ENCODE measurements around the gene COL27A1. TPM values are rescaled to one million over a fixed set of nuclear protein-coding genes. Genes with fewer than 3 reads are reported as not detected.
A peak's percentile ranks its signal among the peaks of the same experiment; 100 is the strongest.

COL27A1 gene
- total RNA-seq, 1 donor from 2014 or later: 0.33 TPM

DNA sequence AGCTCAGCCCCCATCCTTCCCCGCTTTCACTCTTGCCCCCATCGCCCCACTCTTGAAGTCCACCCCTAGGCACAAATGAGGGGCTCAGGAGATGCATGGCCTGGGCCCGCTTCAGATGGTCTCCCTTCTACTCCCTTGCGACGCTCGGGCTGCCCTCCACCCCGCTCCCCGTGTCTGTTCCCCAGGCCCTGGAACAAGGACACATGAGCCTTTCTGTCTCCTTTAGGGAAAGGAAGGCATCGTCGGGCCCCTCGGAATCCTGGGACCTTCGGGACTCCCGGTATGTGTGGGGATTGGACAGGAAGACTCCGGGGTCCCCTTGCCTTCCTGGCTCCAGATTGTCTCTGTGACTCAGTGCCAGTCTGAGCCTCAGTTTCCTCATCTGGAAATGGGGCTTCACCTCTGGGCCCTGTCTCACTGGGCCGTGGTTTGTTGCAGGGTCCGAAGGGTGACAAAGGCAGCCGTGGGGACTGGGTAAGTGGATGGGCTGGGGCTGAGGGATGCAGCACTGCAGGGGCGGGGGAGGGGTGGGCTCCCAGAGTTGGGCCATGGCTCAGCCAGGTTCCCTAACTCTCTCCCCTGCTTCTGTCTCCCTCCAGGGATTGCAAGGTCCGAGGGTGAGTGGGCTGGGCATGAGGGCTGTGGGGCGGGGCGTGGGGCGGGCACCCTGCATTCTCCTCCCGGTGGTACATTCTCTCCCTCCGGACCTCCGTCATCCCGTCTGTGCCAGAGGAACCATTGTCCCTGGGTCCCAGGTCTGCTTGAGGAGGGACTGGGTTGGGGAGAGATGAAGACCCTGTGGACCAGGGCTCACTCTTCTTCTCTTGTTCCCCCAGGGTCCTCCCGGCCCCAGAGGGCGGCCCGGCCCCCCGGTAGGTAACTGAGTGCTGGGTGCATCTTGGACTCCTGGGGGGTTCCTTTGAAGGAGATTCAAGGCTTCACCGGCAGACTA lies 145.8 kb downstream of the COL27A1 start:
- peaks cover 6% of the 10 kb centered on the region for H3K4me1 Mint-ChIP-seq
- ChIA-PET CTCF (no interaction called here), POLR2A (no interaction called here)
- no peak overlapping the region for H3K4me3 Mint-ChIP-seq
- H3K27ac Mint-ChIP-seq: no peak overlapping the region
- TF ChIP-seq CTCF (IDR thresholded peaks at IDR 0.05): no peak
- intact Hi-C loops (cut with micrococcal nuclease): no loop called here
- DNase-seq (no peak), ATAC-seq (ENCODE audit: low read depth) (no peak)
- H3K36me3 Mint-ChIP-seq (ENCODE audit: low read depth): no peaks in the 10 kb centered on the region
- H3K9me3 Mint-ChIP-seq: peaks cover 2% of the 10 kb centered on the region
- H3K27me3 Mint-ChIP-seq: no peaks in the 10 kb centered on the region

- ChIA-PET CTCF (no interaction called here), POLR2A (no interaction called here)
- no peak overlapping the region for H3K27ac Mint-ChIP-seq
- H3K27me3 Mint-ChIP-seq: no peaks in the 10 kb centered on the region
- TF ChIP-seq CTCF (IDR thresholded peaks at IDR 0.05): no peak
- intact Hi-C loops (cut with micrococcal nuclease): no loop called here
- H3K4me1 Mint-ChIP-seq: peaks cover 6% of the 10 kb centered on the region
- H3K36me3 Mint-ChIP-seq (ENCODE audit: low read depth): no peaks in the 10 kb centered on the region
- no peak overlapping the region for H3K4me3 Mint-ChIP-seq
- H3K9me3 Mint-ChIP-seq: no peaks in the 10 kb centered on the region
- no peak for ATAC-seq (ENCODE audit: low read depth)
- no peak for DNase-seq
Observed at GRCh38 chr9:114301798-114302565, 146.6 kb downstream of the COL27A1 start.

GRCh38 chr9:114302727-114303126 lies 147.4 kb downstream of the COL27A1 start:
- CTCF ChIA-PET: no interaction called here
- TF ChIP-seq CTCF (IDR thresholded peaks at IDR 0.05): no peak
- intact Hi-C loops (cut with micrococcal nuclease): no loop called here
- DNase-seq (no peak), ATAC-seq (ENCODE audit: low read depth) (no peak)
- H3K4me3 Mint-ChIP-seq: no peak overlapping the region
- POLR2A ChIA-PET: no interaction called here
- no peak overlapping the region for H3K27ac Mint-ChIP-seq
- peaks cover 6% of the 10 kb centered on the region for H3K4me1 Mint-ChIP-seq
- H3K9me3 Mint-ChIP-seq: no peaks in the 10 kb centered on the region
- H3K36me3 Mint-ChIP-seq (ENCODE audit: low read depth): no peaks in the 10 kb centered on the region
- H3K27me3 Mint-ChIP-seq: no peaks in the 10 kb centered on the region

DNA sequence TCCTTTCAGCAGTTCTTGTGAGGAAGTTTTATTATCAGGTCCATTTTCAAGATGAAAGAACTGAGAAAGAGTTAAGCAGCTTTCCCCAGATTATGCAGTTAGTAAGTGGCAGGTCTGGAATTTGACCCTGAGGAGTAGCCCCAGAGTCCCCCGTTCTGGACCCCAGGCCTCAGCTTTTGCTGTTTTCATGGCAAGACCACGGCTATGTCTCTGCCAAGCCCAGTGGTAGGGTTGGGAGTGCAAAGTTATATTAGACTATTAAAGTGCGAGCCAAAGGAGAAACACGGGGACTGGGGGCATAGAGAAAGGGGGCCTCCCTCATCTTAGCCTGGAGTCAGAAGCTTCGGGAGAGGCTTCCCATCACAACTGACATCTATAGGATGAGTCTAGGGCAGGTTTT lies 148.2 kb downstream of the COL27A1 start:
- H3K36me3 Mint-ChIP-seq (ENCODE audit: low read depth): no peaks in the 10 kb centered on the region
- H3K4me3 Mint-ChIP-seq: no peak overlapping the region
- no peak for DNase-seq
- intact Hi-C loops (cut with micrococcal nuclease): no loop called here
- no peaks in the 10 kb centered on the region for H3K9me3 Mint-ChIP-seq
- no peak for ATAC-seq (ENCODE audit: low read depth)
- no peak overlapping the region for H3K27ac Mint-ChIP-seq
- ChIA-PET POLR2A (no interaction called here), CTCF (interaction anchor here (0.6 kb wide), 1 partner anchor 247 kb away, joined by 4 read pairs; no protein-coding TSS in a partner anchor)
- TF ChIP-seq CTCF (IDR thresholded peaks at IDR 0.05): no peak
- H3K4me1 Mint-ChIP-seq: peaks cover 6% of the 10 kb centered on the region
- no peaks in the 10 kb centered on the region for H3K27me3 Mint-ChIP-seq

DNA sequence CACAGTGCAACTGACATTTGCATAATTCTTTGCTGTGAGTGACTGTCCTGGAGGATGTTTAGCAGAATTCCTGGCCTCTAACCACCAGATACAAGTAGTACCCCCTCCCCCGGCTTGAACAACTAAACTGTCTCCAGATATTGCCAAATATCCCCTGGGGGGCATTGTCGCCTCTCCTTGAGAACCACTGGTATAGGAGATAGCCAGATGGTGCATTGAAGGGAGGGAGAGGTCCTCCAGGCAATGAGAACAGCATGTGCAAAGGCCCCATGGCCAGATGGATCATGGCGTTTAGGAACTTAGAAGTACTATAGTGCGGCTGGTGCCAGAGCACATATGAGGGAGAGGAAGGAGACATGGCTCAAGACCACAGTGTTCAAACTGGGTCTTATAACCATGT lies 148.6 kb downstream of the COL27A1 start:
- ChIA-PET CTCF (interaction anchor here (0.6 kb wide), 1 partner anchor 247 kb away, joined by 4 read pairs; no protein-coding TSS in a partner anchor), POLR2A (no interaction called here)
- Mint-ChIP-seq H3K4me3 (no peak overlapping the region), H3K27ac (no peak overlapping the region), H3K4me1 (peaks cover 6% of the 10 kb centered on the region), H3K9me3 (no peaks in the 10 kb centered on the region), H3K27me3 (no peaks in the 10 kb centered on the region), H3K36me3 (ENCODE audit: low read depth) (no peaks in the 10 kb centered on the region)
- DNase-seq (peak; percentile 8), ATAC-seq (ENCODE audit: low read depth) (no peak)
- intact Hi-C loops (cut with micrococcal nuclease): no loop called here
- TF ChIP-seq CTCF (IDR thresholded peaks at IDR 0.05): no peak

Data from activated B cell treated with CpG ODN at 0.5 μM for 24 hours (primary cell).